ENCODE data around the gene USP20.

The USP20 gene

GRCh38 chr9:129849901-129850300 lies 14.6 kb downstream of the USP20 start:
- ChIA-PET CTCF (interaction anchor here (0.5 kb wide), 1 partner anchor 86 kb away, joined by 3 read pairs; no protein-coding TSS in a partner anchor), POLR2A (no interaction called here)
- no peak for DNase-seq (ENCODE audit: extremely low spot score)
- TF ChIP-seq HDGF (IDR thresholded peaks at IDR 0.05; ENCODE audit: borderline replicate concordance) (no peak), ELF4 (IDR thresholded peaks at IDR 0.05) (no peak), BHLHE40 (IDR thresholded peaks at IDR 0.05; ENCODE audit: borderline replicate concordance) (no peak)

DNA sequence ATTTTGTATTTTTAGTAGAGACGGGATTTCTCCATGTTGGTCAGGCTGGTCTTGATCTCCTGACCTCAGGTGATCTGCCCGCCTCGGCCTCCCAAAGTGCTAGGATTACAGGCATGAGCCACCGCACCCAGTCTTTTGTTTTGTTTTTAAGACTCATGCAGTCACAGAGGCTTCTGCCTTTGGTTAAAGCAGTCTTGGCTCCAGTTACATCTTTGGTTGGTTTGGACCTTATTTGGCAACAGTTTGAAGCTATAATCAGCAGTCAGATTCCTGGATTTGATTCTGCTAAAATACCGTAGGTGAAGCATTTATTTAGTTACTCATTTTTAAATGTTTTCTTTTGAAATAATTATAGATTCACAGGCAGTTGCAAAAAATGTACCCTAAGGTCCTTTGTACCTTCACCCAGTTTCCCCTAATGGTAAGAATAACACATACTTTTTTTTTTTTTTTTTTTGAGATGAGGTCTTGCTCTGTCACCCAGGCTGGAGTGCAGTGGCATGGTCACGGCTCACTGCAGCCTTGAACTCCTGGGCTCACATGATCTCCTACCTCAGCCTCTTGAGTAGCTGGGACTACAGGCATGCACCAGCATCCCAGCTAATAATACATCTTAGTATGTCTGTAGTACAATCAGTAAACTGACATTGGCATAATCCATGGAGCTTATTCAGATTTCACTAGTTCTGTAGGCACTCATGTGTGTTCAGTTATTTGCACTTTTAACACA lies 15.7 kb downstream of the USP20 start:
- CTCF ChIA-PET: interaction anchor here (0.6 kb wide), 1 partner anchor 12 kb away, joined by 4 read pairs; no protein-coding TSS in a partner anchor
- TF ChIP-seq NFRKB (IDR thresholded peaks at IDR 0.05) (no peak), ARNT (IDR thresholded peaks at IDR 0.05) (no peak), FOXA1 (IDR thresholded peaks at IDR 0.05) (no peak), FOXM1 (IDR thresholded peaks at IDR 0.05; ENCODE audit: borderline replicate concordance) (no peak), SUZ12 (IDR thresholded peaks at IDR 0.05) (no peak), CTBP1 (IDR thresholded peaks at IDR 0.05; ENCODE audit: borderline replicate concordance) (no peak), ZNF384 (IDR thresholded peaks at IDR 0.05) (no peak), LEF1 (IDR thresholded peaks at IDR 0.05; ENCODE audit: borderline replicate concordance) (no peak), SP1 (IDR thresholded peaks at IDR 0.05) (no peak), TARDBP (IDR thresholded peaks at IDR 0.05) (no peak), BHLHE40 (IDR thresholded peaks at IDR 0.05; ENCODE audit: borderline replicate concordance) (no peak), HDGF (IDR thresholded peaks at IDR 0.05; ENCODE audit: borderline replicate concordance) (no peak), FOXK2 (IDR thresholded peaks at IDR 0.05) (no peak), ELF4 (IDR thresholded peaks at IDR 0.05) (no peak), L3MBTL2 (conservative IDR thresholded peaks at IDR 0.05) (no peak)
- TF ChIP-seq, protein P1, sequence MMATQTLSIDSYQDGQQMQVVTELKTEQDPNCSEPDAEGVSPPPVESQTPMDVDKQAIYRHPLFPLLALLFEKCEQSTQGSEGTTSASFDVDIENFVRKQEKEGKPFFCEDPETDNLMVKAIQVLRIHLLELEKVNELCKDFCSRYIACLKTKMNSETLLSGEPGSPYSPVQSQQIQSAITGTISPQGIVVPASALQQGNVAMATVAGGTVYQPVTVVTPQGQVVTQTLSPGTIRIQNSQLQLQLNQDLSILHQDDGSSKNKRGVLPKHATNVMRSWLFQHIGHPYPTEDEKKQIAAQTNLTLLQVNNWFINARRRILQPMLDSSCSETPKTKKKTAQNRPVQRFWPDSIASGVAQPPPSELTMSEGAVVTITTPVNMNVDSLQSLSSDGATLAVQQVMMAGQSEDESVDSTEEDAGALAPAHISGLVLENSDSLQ (IDR thresholded peaks at IDR 0.05): no peak
- POLR2A ChIA-PET: no interaction called here
- DNase-seq (ENCODE audit: extremely low spot score): no peak

GRCh38 chr9:129851821-129852220 lies 16.6 kb downstream of the USP20 start:
- CTCF ChIA-PET: interaction anchor here (0.6 kb wide), 1 partner anchor 11 kb away, joined by 4 read pairs; no protein-coding TSS in a partner anchor

GRCh38 chr9:129852579-129852978 lies 17.3 kb downstream of the USP20 start:
- no peak for TF ChIP-seq HDGF (IDR thresholded peaks at IDR 0.05; ENCODE audit: borderline replicate concordance)
- no peak for TF ChIP-seq ELF4 (IDR thresholded peaks at IDR 0.05)
- DNase-seq (ENCODE audit: extremely low spot score): no peak
- ChIA-PET CTCF (no interaction called here), POLR2A (no interaction called here)

More at GRCh38 chr9:129851821-129852220, 16.6 kb downstream of the USP20 start:
- DNase-seq (ENCODE audit: extremely low spot score): no peak
- no peak for TF ChIP-seq ARNT (IDR thresholded peaks at IDR 0.05)
- TF ChIP-seq NFRKB (IDR thresholded peaks at IDR 0.05): no peak
- POLR2A ChIA-PET: no interaction called here

DNA sequence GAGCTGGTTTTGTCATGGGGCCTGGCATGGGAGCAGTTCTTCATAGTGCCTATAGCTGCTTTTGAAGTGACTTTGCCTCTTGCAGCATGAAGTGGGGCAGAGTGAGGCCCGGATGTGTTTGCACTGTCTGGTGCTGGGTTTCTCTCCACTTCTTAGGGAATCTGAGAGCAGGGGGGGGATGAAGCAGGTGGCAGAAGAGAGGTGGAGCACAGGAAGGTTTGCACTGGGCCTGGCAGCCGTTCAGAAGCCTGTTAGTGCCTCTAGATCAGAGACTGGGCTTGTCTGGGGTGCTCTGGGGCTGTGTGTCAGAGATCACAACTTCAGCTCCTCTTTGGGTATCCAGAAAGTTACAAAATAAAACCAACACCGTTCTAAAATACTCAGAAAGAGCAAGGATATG lies 18.4 kb downstream of the USP20 start:
- ChIA-PET POLR2A (no interaction called here), CTCF (no interaction called here)
- DNase-seq (ENCODE audit: extremely low spot score): no peak
- TF ChIP-seq FOXA1 (IDR thresholded peaks at IDR 0.05): no peak

DNA sequence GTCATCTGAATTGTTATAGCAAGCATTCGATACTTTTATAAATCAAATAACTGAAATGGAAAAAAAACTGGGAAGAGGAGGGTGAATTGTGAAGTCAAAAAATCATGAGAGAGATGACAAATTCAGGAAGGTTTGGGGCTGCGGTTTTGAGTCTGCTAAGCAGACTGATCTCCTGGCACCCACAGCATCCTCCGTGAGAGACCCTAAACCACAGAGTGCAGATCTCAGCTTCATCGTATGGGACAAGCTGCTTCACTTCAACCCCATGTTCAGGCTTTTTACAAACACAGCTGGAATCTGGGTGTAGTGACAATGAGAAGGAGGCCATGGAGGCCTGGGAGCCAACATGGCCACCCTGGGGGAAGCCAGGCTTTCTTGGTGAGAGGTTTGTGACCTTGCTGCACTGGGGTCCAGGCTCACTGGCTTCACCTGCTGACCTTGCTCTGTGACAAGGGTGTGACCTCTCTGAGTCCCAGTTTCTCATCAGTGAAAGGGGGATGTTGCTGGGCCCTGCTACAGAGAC lies 19.4 kb downstream of the USP20 start:
- ChIA-PET POLR2A (no interaction called here), CTCF (no interaction called here)
- no peak for TF ChIP-seq LEF1 (IDR thresholded peaks at IDR 0.05; ENCODE audit: borderline replicate concordance)
- TF ChIP-seq FOXM1 (IDR thresholded peaks at IDR 0.05; ENCODE audit: borderline replicate concordance): no peak
- TF ChIP-seq NFRKB (IDR thresholded peaks at IDR 0.05): no peak
- no peak for TF ChIP-seq FOXA1 (IDR thresholded peaks at IDR 0.05)
- DNase-seq (ENCODE audit: extremely low spot score): no peak

GRCh38 chr9:129857207-129857606 lies 21.9 kb downstream of the USP20 start:
- CTCF ChIA-PET: no interaction called here
- POLR2A ChIA-PET: no interaction called here
- TF ChIP-seq L3MBTL2 (conservative IDR thresholded peaks at IDR 0.05) (no peak), BHLHE40 (IDR thresholded peaks at IDR 0.05; ENCODE audit: borderline replicate concordance) (no peak), ZNF384 (IDR thresholded peaks at IDR 0.05) (no peak)
- DNase-seq (ENCODE audit: extremely low spot score): no peak

DNA sequence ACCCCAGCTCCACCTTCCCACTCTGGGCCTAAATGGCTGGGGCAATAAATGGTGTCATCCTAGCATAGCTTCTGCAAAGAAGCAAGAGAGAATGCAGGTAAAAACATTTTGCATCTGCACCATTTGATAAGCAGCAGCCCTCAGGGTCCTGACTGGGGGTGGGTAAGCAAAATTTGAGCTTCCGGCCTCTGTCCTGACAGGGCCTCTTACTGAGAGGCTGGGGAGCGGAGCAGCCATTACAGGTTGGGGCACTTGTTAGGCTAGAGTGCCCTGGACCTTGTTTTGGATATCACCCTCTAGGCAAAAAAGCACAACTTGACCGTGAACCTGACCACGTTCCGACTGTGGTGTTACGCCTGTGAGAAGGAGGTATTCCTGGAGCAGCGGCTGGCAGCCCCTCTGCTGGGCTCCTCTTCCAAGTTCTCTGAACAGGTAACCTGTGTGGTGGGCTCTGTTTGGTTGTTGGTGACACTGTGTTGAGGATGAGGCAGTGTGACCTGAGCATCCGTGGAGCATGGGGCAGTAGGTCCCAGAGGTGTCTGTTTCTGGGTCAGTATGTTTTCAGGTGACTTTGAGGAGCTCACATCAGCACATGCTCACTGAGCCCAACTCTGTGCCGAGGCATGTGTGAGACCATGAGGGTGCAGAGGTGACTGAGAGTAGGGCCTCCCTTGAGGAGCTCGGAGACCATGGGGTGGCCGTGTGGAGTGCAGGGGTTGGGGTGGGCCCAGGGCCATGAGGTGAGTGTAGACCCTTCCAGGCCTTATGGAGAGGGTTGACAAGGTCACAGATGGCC lies 23.1 kb downstream of the USP20 start:
- TF ChIP-seq FOXA1 (IDR thresholded peaks at IDR 0.05): no peak
- TF ChIP-seq, protein P1 (IDR thresholded peaks at IDR 0.05): no peak
- no peak for TF ChIP-seq SUZ12 (IDR thresholded peaks at IDR 0.05)
- TF ChIP-seq HDGF (IDR thresholded peaks at IDR 0.05; ENCODE audit: borderline replicate concordance): no peak
- no peak for TF ChIP-seq FOXK2 (IDR thresholded peaks at IDR 0.05)
- TF ChIP-seq ARNT (IDR thresholded peaks at IDR 0.05): no peak
- TF ChIP-seq SP1 (IDR thresholded peaks at IDR 0.05): no peak
- no peak for TF ChIP-seq NFRKB (IDR thresholded peaks at IDR 0.05)
- no peak for TF ChIP-seq TARDBP (IDR thresholded peaks at IDR 0.05)
- TF ChIP-seq ZNF384 (IDR thresholded peaks at IDR 0.05): no peak
- no peak for TF ChIP-seq ELF4 (IDR thresholded peaks at IDR 0.05)
- ChIA-PET CTCF (no interaction called here), POLR2A (no interaction called here)
- no peak for DNase-seq (ENCODE audit: extremely low spot score)
